GM18517 (cell line): ENCODE data around the gene FAM118A.
"Not testable (repeated sequence)": the region's sequence is repeated elsewhere in the genome, so short reads cannot be mapped to it uniquely, and the experiment has no call there.

Experiments used
- ATAC-seq: cut with Tn5 transposase; IDR thresholded peaks from one replicate; pipeline ENCODE4 v1.9.1; 2021; ENCODE audit warnings: mild to moderate bottlenecking, moderate library complexity; ENCODE audit not compliant: unreplicated experiment

FAM118A gene

GRCh38 chr22:45328822-45329529, 19.2 kb downstream of the FAM118A start:
- ATAC-seq: no peak

GRCh38 chr22:45329530-45329936, 19.8 kb downstream of the FAM118A start:
- ATAC-seq: no peak

- no peak for ATAC-seq
These were observed 20.8 kb downstream of the FAM118A start for GRCh38 chr22:45330548-45330947.

- ATAC-seq: no peak
These were observed 21.8 kb downstream of the FAM118A start for GRCh38 chr22:45331486-45331885.

- ATAC-seq: no peak
These were observed 22.3 kb downstream of the FAM118A start for GRCh38 chr22:45332001-45332400.

GRCh38 chr22:45334068-45334467, 24.3 kb downstream of the FAM118A start:
- no peak for ATAC-seq

- ATAC-seq: no peak
These were observed 24.8 kb downstream of the FAM118A start for GRCh38 chr22:45334528-45334927.

- ATAC-seq: no peak
These were observed 25.5 kb downstream of the FAM118A start for GRCh38 chr22:45335021-45335818.

- no peak for ATAC-seq
These were observed 26.3 kb downstream of the FAM118A start for GRCh38 chr22:45335854-45336522.

- no peak for ATAC-seq
These were observed 27.3 kb downstream of the FAM118A start for GRCh38 chr22:45336971-45337431.

GRCh38 chr22:45337536-45337935, 27.8 kb downstream of the FAM118A start:
- no peak for ATAC-seq

GRCh38 chr22:45338795-45339194, 29.1 kb downstream of the FAM118A start:
- no peak for ATAC-seq

GRCh38 chr22:45340323-45340722, 30.6 kb downstream of the FAM118A start:
- no peak for ATAC-seq

- no peak for ATAC-seq
These were observed 31.8 kb downstream of the FAM118A start for GRCh38 chr22:45341498-45341897.

GRCh38 chr22:45343143-45343542, 33.4 kb downstream of the FAM118A start:
- no peak for ATAC-seq

GRCh38 chr22:45344334-45344733, 34.6 kb downstream of the FAM118A start:
- ATAC-seq: no peak

GRCh38 chr22:45349916-45350315, 40.2 kb downstream of the FAM118A start:
- no peak for ATAC-seq

GRCh38 chr22:45351956-45352355, 42.2 kb downstream of the FAM118A start:
- ATAC-seq: no peak

- not testable (repeated sequence) for ATAC-seq
These were observed 43.0 kb downstream of the FAM118A start for GRCh38 chr22:45352757-45353156.

- ATAC-seq: no peak
These were observed 44.1 kb downstream of the FAM118A start for GRCh38 chr22:45353786-45354185.

GRCh38 chr22:45357490-45357889, 47.8 kb downstream of the FAM118A start:
- no peak for ATAC-seq

- no peak for ATAC-seq
These were observed 48.4 kb downstream of the FAM118A start for GRCh38 chr22:45358127-45358526.
